Measurements from ENCODE around the gene PLIN1. TPM values are rescaled to one million over a fixed set of nuclear protein-coding genes. Genes with fewer than 3 reads are reported as not detected.

The PLIN1 gene
- total RNA-seq, 4 donors from 2014 or later: 5.9 to 30.9 (median 15.0) TPM

DNA sequence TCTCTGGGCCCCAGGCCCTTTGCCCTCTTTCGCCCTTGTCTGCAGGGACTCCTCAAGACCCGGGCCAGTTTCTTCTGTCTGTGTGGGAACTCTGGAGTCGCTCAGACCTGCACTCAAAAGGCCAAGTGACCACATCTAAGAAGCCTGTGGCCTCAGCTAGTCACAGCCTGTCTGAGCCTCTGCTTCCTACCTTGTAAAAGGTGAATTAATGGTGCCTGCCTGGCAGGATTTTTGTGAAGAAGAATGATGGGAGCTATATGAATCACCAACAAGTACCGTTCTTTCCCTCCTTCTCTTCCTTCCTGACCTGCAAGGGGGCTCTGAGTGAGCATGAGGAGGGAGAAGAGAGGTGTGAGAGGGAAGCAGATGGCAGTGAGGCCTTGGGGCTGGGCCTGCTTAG lies 7.5 kb downstream of the PLIN1 start:
- H3K4me3 ChIP-seq (ENCODE audit: low read depth, poor library complexity, severe bottlenecking): no peak overlapping the region
- DNase-seq (ENCODE audit: low spot score in 2 of 2): peak in 1 of 2 donors; percentile 7
- intact Hi-C loops (cut with DNase I; ENCODE audit: low total_unique reads): no loop called here
- WGBS, 2 donors: 57 to 62% methylated on average over 4 of the region's 4 CpGs
- TF ChIP-seq, protein P1, sequence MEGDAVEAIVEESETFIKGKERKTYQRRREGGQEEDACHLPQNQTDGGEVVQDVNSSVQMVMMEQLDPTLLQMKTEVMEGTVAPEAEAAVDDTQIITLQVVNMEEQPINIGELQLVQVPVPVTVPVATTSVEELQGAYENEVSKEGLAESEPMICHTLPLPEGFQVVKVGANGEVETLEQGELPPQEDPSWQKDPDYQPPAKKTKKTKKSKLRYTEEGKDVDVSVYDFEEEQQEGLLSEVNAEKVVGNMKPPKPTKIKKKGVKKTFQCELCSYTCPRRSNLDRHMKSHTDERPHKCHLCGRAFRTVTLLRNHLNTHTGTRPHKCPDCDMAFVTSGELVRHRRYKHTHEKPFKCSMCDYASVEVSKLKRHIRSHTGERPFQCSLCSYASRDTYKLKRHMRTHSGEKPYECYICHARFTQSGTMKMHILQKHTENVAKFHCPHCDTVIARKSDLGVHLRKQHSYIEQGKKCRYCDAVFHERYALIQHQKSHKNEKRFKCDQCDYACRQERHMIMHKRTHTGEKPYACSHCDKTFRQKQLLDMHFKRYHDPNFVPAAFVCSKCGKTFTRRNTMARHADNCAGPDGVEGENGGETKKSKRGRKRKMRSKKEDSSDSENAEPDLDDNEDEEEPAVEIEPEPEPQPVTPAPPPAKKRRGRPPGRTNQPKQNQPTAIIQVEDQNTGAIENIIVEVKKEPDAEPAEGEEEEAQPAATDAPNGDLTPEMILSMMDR (IDR thresholded peaks at IDR 0.05): no peak
- TF ChIP-seq POLR2A (IDR thresholded peaks at IDR 0.05): no peak

DNA sequence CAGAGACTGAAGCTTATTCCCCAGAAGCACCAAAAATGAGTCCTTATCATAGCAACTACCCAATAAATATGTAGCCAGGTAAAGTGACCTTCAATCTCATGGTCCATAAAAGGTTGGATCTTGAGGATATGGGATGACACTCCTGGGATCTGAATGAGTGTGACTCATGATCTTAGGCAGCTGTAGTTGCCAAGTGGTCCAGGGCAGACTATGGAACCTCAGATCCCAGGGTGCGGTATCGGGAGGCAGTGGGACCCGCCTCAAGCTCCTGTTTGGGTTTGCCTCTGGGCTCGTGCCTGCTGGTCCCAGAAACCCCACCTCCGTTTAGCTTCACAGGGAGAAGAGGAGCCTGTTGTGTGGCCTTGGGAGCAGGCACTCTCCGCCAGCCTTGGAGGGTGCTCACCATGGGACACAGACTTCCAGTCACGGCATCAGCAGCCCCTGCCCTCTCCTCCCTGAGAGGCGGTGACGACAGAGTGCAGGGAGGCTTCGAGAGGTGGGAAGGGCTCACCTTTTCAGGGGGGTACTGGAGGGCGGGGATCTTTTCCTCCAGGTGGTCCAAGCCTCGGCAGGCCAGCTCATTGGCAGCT lies 8.1 kb downstream of the PLIN1 start:
- no peak for TF ChIP-seq POLR2A (IDR thresholded peaks at IDR 0.05)
- TF ChIP-seq, protein P1 (IDR thresholded peaks at IDR 0.05): no peak
- DNase-seq (ENCODE audit: low spot score in 2 of 2): peak in 1 of 2 donors; percentile 80
- H3K4me3 ChIP-seq (ENCODE audit: low read depth, poor library complexity, severe bottlenecking): no peak overlapping the region
- intact Hi-C loops (cut with DNase I; ENCODE audit: low total_unique reads): no loop called here
- 70 to 86% methylated on average over 6 to 12 of the region's 12 CpGs for WGBS, 2 donors

DNA sequence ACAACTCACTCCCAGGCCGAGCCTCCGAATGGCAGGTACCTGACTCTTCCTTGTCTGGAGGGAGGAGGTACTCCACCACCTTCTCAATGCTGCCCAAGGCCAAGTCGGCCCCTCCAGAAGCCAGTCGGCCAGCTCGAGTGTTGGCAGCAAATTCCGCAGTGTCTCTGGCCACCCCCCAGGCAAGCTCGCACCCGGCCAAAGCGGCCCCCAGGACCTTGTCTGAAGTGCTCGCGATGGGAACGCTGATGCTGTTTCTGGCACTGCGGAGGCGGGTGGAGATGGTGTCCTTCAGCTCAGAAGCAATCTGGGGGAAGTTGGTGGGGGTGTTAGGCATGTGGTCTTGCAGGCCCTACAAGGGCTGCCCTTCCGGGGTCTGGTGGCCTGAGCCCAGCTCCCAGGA lies 9.2 kb downstream of the PLIN1 start:
- TF ChIP-seq POLR2A (IDR thresholded peaks at IDR 0.05): no peak
- TF ChIP-seq, protein P1 (IDR thresholded peaks at IDR 0.05): no peak
- no peak overlapping the region for H3K4me3 ChIP-seq (ENCODE audit: low read depth, poor library complexity, severe bottlenecking)
- peak in 1 of 2 donors; percentile 72 for DNase-seq (ENCODE audit: low spot score in 2 of 2)
- 93 to 97% methylated on average over 12 to 15 of the region's 15 CpGs for WGBS, 2 donors
- intact Hi-C loops (cut with DNase I; ENCODE audit: low total_unique reads): no loop called here

DNA sequence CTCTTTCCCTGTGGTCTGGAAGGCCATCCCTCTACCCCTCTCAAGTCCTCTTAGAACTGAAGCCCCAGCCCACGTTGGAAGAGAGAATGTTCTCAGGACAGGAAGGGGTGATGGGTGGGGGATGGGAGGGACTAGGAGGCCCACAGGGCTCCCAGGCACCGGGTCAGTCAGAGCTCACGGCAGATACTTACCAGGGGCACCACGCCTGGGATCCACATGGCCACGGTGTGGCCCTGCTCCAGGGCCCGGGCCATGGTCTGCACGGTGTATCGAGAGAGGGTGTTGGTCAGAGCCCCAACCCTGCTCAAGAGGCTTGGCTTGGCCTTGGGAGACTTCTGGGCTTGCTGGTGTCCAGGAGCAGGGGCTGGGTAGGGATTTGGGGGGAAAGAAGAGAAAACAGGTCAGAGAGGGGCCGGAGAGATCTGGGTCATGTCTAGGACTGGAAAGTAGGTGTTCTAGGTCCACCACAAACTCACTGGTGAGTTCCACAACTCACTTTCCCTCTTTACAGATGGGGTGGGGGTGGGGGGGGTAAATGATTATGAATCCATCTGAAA lies 9.8 kb downstream of the PLIN1 start:
- no peak overlapping the region for H3K4me3 ChIP-seq (ENCODE audit: low read depth, poor library complexity, severe bottlenecking)
- no peak for TF ChIP-seq POLR2A (IDR thresholded peaks at IDR 0.05)
- TF ChIP-seq, protein P1 (IDR thresholded peaks at IDR 0.05): no peak
- peak in 1 of 2 donors; percentile 80 for DNase-seq (ENCODE audit: low spot score in 2 of 2)
- intact Hi-C loops (cut with DNase I; ENCODE audit: low total_unique reads): no loop called here
- WGBS, 2 donors: 80 to 86% methylated on average over 8 to 9 of the region's 9 CpGs

DNA sequence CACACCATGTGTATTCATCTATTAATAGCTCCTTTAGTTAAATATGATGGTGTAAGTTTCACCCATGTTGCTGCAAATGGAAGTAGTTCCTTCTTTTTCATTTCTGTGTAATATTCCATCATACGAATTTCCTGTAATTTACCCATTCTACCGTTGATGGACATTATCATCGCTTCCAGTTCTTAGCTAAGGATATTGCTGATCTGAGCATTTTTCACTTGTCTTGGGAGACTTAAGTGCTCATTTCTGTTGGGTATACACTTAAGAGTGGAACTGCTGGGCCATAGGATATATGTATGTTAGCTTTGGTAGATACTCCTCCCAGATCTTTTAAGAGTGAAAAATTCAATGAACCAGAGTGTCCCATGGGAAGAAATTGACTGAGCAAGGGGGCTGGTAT lies 11.0 kb downstream of the PLIN1 start:
- TF ChIP-seq POLR2A (IDR thresholded peaks at IDR 0.05): no peak
- TF ChIP-seq, protein P1 (IDR thresholded peaks at IDR 0.05): no peak
- 94 to 96% methylated on average over 3 of the region's 3 CpGs for WGBS, 2 donors
- H3K4me3 ChIP-seq (ENCODE audit: low read depth, poor library complexity, severe bottlenecking): no peak overlapping the region
- intact Hi-C loops (cut with DNase I; ENCODE audit: low total_unique reads): no loop called here
- no peak for DNase-seq (ENCODE audit: low spot score in 2 of 2)

DNA sequence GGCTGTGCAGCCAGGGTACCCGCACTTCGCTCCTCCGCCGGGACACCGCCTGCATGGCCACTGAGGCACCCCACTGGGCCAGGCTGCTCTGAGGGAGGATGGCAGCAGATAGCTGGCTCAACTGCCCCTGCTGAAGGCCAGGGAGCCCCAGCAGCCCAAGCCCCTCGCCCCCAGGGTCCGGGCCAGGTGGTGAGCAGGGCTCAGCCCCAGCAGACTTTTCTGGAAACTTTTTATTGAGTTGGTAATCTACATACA lies 11.5 kb downstream of the PLIN1 start:
- DNase-seq (ENCODE audit: low spot score in 2 of 2): peak in 1 of 2 donors; percentile 82
- WGBS, 2 donors: 97 to 98% methylated on average over 7 of the region's 7 CpGs
- H3K4me3 ChIP-seq (ENCODE audit: low read depth, poor library complexity, severe bottlenecking): no peak overlapping the region
- TF ChIP-seq, protein P1 (IDR thresholded peaks at IDR 0.05): no peak
- no peak for TF ChIP-seq POLR2A (IDR thresholded peaks at IDR 0.05)
- intact Hi-C loops (cut with DNase I; ENCODE audit: low total_unique reads): no loop called here

Measured in lower leg skin (tissue), 4 donors.